ENCODE results near the gene FFAR3.

DNA sequence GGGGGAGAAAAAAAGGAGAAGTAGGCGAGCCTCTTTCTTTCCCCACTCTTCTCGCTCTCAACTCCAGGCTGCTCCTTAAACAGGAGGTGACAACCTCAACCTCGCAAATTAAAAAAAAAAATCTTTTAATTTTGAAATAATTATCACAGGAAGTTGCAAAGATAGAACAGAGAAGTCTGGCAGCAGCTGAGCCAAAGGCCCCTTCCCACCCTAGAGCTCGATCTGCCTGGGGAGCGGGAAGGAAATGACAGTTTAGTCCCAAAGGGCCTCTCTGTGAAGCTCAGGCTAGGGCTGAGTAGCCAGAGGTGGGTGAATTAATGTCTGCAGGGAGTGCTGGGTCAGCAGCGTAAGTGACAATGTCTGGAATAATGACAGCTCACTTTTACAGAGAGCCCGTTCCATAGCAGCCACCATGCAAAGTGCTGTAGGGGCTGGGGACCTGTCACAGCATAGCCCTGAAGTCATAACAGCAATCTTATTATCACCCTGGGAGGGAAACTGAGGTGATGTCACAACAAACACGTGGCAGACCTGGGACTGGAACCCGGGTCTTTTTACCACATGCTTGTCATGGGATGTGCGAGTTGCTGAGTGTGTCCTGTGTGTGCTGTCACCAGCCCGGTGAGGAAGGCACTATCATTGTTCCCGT lies 38.1 kb upstream of the FFAR3 start:
- TF ChIP-seq, protein P1, sequence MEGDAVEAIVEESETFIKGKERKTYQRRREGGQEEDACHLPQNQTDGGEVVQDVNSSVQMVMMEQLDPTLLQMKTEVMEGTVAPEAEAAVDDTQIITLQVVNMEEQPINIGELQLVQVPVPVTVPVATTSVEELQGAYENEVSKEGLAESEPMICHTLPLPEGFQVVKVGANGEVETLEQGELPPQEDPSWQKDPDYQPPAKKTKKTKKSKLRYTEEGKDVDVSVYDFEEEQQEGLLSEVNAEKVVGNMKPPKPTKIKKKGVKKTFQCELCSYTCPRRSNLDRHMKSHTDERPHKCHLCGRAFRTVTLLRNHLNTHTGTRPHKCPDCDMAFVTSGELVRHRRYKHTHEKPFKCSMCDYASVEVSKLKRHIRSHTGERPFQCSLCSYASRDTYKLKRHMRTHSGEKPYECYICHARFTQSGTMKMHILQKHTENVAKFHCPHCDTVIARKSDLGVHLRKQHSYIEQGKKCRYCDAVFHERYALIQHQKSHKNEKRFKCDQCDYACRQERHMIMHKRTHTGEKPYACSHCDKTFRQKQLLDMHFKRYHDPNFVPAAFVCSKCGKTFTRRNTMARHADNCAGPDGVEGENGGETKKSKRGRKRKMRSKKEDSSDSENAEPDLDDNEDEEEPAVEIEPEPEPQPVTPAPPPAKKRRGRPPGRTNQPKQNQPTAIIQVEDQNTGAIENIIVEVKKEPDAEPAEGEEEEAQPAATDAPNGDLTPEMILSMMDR (IDR thresholded peaks at IDR 0.05) = no peak
- no peak for TF ChIP-seq ZFX (IDR thresholded peaks at IDR 0.05; ENCODE audit: borderline replicate concordance)
